Skin of body (tissue), 2 donors: Measurements from ENCODE around the gene VGLL4. TPM values are rescaled to one million over a fixed set of nuclear protein-coding genes. Genes with fewer than 3 reads are reported as not detected.
"Not testable (repeated sequence)": the region's sequence is repeated elsewhere in the genome, so short reads cannot be mapped to it uniquely, and the experiment has no call there.

Experiments
- DNase-seq: peaks from one replicate; lab custom pipeline; 2025; lab: John Stamatoyannopoulos, UW
- total RNA-seq: library from RNA; depleted of rRNA; stranded (reverse); fragments of >200 nt; gene quantifications from one replicate; pipeline ENCODE4 v1.2.3, GENCODE V29; 2014

The VGLL4 gene
- total RNA-seq, 1 donor from 2014 or later, result 63.2 TPM

DNA sequence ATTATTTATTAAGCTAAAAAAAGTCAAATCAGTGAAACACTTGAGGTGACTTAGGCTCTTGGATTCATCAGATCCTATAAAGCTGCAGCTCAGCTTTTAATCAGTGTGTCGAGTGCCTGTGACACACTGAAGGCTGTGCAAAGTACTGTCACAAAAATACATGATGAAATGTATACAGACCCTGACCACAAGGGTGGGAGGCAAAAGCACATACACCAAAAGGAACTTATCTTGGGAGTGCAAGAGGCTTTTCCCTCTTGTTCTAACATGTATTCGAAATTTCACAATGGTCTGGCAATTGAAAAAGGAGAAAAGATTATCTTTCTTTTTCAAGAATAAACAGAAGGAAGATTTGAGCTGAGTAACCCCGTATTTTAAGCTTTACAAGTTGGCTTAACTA is 35.9 kb downstream of the VGLL4 start:
- no peak for DNase-seq

DNA sequence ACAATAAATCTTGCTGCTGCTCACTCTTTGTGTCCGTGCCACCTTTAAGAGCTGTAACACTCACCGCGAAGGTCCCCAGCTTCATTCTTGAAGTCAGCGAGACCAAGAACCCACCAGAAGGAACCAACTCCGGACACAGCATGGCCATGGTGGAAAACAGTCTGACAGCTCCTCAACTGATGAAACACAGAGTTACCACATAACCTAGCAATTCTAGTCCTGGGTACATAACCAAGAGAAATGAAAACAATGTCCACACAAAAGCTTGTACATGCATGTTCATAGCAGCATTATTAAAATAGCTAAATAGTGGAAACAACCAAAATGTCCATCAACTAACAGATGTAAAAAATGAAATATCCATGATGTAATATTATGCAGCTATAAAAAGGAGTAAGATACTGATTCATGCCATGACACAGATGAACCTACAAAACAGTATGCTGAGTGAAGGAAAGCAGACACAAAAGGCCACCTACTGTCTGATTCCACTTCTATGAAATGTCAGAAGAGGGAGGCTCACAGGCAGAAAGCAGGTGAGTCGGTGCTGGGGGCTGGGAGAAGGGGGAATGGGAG is 36.8 kb downstream of the VGLL4 start:
- no peak for DNase-seq

DNA sequence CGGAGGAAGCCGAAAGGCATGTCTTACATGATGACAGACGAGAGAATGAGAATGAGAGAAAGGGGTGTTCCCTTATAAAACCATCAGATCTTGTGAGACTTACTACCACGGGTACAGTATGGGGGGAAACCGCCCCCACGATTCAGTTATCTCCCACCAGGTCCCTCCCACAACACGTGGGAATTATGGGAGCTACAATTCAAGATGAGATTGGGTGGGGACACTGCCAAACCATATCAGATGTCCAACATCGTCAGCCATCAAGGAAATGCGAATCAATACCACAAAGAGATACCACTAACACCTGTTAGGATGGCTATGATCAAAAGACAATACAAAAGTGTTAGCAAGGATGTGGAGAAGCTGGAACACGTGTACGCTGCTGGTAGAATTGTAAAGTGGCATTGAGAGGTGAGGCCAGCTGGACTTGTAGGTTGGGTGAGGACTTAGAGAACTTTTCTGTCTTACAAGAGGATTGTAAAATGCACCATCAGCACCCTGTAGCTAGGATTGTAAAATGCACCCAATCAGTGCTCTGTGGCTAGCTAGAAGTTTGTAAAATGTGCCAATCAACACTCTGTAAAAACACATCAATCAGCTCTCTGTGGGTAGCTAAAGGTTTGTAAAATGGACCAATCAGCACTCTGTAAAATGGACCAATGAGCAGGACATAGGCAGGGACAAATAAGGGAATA is 37.5 kb downstream of the VGLL4 start:
- DNase-seq, result no peak

DNA sequence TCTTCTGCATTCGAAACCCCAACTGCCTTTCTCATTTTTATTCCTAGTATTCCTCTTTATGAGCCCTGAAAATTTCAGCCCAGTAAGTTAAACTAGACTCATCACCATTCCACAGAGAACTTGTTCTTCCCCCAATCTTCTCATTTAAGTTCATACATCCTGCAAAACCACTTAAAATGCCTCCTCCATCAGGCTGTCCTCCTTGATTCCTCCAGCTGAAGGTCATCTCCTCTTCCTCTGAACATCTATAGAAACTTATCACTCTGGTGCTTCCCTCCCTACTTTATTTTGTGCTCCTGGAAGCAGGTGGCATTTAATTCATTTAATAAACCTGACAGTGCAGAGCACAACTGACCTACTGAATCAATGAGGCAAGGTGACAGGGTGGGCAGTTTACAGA is 38.3 kb downstream of the VGLL4 start:
- no peak for DNase-seq

DNA sequence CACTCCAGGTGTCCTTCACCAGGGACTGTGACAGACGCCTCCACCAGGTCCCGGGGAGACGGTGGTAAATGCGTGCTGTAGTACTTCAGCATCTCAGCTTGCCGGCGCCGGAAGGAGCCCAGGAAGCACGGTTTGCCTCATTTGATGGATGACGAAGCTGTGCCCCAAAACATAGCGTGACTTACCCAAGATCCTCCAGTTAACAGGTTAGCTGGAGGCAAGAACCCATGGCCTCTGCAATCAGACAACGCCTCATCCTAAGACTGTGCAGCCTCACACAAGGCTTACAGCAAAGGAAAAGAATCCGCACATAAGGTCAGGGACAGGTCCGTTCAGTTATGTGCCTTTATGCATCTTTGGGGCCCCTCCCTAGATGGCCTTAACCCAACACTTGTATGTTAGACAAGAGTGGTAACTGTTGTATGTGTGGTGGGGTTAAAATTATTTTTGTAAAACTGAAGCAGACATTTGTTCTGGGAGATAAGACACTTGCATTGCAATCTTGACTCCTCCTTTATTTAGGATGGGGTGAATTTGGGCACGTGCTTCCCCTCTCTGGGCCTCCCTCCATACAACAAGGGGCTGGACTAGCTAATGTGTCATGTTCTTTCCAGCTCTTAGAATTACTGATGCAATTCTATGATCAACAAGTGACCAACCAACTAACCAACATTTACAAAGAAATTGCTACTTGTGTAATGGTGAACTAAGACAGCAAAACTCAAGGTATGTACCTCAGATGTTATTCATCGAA is 39.4 kb downstream of the VGLL4 start:
- peak; percentile 42 for DNase-seq

DNA sequence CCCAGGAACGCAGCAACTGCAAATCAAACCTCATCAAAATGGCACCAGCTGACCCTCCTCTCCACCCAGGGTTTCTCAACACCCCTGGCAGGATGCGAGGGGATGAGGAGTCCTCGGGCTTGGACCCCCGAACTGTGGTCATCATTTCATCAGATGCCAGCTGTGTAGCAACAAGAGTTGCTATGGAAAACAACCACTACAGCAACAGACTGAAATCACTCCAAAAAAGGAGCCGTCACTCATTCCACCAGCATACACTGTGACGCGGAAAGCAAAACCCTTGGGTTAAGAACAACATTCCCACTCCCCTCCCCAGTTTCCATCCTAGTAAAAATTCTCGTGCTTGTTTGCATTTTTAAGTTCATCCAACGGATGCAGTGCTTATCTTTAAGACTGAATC is 40.1 kb downstream of the VGLL4 start:
- DNase-seq, result peak; percentile 66

DNA sequence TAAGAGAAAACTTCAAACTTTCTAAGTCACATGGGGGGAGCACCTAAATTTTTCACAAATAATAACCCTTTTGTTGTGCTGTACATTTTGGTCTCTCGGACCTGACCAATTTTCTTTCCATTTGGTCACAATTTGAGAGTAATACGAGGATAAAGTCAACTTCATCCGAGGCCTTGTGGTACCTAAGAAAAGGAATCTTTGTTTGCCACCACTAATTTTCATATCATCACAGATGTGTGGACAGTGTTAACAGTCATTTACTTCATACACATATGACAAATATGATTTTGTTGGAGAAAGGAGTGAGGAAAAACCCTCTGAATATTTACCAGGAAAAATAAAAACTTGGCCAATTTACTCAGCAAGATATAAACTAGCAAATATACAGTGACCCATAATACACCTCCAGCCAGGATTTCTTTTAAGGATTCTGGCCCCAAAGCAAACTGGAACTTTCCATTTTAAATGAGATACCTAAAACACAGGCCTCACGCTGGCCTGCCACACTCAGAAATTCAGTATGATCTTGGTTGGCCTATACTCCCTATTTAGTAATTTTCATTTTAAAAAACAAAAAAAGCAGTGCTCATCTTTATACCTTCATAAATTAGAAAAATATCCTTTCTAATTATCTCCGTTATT is 40.7 kb downstream of the VGLL4 start:
- no peak for DNase-seq

DNA sequence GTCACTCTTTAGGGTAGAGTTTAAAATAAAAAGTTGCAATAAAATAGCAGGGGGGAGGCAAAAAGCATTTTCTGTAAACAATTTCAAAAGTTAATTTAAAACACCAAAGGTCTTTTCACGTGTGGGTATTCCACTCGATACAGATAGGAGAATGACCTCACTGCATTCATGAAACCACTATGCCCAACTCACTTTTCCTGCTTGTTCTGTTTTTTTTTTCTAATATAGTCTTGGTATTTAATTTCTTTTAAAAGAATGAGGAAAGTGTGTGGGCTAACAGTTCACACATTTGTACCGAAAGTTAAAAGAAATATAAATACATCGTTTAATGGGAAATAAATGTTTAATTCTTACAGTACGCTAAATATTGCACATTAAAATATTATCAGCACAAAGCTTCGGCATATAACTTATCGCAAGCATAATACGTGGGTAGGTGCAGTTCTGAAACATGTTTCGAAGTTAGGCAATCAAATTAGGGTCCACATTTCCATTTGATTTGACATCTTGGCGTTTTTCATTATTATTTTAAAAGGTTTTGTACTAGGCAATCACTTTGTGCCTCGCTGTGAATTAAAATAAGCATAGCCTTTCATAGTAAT is 41.4 kb downstream of the VGLL4 start:
- DNase-seq, result no peak

DNA sequence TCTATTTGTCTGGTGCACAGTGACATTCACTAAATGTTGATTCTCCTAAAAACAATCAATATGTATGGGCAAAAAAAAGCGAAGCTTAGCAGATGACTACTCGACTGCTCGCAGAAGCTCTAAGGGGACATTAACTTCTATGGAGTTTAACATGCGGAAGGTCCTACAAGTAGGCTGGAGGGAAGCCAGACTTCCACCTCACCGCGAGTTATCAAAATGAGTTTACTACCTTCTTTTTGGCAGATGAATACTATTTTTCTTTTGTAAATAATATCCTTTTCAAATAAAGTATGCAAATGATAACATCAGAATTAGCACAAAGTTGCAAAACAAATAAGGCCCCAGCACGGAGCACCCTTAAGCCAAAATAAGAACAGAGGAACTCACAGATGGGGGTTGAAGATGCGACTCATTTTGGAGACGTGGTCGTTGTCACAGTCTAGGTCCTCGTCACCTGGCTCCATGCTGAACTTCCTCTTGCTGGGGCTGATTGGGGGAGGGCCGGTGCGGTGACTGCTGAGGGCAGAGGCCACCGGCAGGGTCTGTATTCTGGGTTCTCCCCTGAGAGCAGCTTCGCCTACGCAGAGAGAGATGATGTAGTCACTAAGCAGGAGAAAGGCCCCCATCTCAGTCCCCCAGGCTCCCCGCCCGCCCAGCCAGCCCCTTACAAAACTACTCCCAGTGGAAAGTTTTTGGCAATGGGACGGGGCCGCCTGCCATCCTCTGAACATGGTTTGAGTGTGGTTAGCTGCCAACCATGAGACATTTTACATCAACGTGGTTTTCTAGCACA is 42.1 kb downstream of the VGLL4 start:
- DNase-seq, result no peak

DNA sequence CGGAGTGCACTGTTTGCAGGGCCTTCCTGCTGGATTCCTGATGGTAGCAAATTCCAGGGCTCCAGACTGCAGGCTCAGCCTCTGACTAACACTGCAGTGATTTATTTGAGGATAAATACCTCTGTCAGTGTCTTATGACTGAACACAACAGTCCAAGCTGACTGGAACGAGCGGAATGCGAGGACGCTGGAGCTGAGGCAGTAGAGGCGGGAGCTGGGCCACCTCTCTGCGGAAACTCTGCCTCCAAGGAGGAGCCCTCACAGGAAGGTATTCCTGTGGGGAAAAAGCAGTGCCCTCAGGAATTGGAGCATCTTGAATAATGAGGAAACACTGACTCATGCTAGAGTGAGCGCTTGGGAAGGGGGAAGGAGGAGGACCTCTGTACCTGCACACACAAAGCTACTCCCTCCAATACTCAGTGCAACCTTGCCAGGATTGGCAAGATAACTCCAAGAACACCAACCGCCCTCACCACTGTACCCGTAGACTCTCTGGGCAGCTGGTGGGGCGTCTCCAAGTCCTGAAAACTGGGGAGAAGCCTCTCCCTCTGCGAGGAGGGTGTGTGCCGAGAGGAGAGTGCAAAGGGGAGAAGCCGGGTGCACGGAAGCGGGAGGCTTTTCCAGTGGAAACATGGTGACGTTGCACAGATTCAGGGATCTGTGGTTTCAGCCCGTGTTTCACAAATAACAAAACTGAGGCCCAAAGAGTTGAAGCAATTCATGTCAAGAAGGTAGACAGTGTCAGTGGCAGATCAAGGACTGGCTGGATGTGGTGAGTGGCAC is 43.0 kb downstream of the VGLL4 start:
- DNase-seq, result peak; percentile 89

DNA sequence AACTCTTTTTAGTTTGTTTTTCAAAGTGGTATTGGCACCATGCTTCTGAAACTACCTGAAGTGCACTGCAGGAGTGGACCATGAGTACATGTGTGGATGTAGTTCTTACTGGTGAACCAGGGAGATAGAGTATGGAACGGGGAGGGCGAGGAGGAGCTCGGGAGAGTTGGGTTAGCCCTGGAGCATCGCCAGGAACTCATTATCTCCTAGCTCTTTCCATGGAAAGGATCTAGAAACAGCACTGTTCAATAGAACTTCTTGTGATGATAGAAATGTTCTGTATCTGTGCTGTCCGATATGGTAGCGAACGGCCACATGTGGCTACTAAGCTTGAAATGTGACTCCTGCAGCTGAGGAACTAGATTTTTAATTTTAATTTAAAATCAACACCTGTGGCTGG is 47.3 kb downstream of the VGLL4 start:
- DNase-seq, result no peak

DNA sequence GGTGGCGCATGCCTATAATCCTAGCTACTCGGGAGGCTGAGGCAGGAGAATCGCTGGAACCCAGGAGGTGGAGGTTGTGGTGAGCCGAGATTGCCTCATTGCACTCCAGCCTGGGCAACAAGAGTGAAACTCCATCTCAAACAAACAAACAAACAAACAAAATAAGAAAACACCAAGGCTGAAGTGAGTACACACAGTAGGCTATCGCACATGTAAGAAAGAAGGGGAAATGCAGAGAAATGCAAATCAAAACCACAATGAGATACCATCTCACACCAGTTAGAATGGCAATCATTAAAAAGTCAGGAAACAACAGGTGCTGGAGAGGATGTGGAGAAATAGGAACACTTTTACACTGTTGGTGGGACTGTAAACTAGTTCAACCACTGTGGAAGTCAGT is 48.7 kb downstream of the VGLL4 start:
- DNase-seq, result not testable (repeated sequence)

DNA sequence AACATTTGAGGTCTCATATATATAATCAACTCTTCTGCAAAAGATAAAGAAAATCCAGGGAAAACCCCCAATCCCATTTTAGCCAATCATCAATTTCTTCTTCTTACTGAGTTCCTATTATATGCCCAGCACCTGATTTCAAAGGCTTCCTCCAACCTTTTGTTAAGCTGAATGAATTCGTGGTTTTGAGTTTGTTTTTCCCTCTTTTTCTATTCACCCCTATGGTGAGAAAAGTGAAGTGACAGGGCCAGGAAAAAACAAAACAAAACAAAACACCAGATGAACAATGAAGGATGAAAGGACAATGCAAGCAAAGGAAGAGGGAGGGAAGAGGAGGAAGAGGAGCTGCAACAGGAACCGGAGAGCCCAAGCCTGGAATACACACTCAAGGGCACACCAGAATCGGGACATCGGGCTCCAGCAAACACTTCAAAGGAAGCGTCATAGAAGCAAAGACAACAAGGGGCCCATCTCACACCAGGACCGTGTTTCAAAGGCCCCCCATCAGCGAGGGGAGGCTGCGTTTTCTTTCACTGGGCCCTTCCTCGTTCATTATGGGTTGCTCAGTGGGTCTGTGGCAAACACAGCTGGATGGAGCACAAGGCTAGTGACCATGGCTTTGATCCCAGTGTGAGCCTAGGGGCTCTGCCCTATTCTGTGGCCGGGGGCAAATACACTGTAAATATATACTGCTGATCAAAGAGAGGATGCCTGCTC is 50.2 kb downstream of the VGLL4 start:
- no peak for DNase-seq

DNA sequence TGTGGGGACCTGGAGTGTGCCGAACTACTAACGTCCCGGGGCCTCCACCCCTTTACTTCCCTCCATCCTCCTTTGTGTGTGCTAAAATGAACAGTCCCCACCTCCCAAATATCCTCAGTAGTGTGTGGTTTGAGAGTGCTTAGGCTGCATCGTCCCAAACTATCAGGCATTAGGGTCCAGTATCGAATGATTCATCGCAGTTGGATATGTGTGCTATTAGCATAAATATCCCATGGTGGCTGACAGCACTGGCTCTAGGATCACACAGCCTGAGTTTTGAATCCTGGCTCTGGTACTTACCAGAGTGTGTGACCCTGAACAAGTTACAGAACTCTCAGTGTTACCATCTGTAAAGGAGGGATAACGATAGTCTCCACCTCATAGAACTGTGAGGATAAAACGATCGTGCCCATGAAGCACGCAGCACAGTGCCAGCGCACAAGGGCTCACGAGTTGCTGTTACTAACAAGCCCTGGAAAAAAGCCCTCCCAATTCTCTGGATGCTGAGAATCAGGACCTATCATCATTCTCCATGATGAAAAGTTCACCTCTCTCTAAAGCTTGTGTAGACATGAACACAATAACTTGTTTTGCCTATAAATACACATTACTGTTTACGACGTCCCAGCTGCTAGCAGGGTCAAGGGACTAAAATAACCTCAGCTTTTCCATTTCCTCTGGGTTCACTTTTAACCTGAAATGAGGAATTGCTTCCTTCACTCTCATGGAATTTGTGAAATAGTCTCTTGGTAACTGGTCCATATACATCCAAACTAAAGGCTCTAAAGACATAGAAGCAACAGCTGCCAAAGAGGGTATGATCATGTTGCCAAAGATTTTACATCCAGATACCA is 51.0 kb downstream of the VGLL4 start:
- DNase-seq, result peak; percentile 65

DNA sequence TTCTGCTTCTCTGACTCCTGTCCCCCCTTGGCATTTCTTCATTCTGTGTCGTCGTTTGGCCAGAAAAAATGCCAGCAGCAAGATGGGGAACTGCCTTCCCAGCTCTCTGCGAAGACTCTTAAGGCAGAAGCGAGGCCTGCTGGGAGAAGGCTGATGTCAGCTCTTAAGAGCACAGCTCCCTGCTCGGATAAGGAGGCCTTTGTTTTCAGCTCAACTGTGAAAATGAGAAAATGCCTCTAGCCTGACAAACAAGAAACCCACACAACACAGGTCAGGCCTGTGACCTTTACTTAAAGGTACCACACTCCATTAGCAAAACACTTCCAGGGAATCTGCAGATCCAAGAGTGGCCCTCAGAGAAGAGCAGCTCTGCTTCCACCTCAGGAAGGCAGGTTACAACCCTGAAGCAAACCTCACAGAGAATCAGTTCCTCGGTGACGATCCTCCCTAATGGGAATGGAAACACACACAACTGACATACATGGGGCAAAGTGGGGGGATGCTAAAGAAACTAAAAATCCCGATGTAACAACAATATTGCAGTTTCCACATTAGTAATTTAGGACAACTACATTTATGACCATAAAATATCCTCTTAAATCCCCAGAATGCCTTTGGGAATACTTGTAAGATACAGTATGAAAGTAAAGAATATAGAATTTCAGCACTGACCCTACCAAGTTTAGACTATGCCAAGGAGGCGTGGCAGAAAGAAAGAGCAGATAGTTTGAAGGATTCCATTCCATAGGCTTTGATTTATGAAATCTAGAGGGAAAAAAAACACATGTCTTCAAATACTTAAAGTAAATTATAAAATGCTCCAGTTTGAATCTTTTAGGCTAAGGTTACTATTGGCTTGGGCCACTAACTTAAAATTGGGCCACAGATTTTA is 52.1 kb downstream of the VGLL4 start:
- DNase-seq, result peak; percentile 65

DNA sequence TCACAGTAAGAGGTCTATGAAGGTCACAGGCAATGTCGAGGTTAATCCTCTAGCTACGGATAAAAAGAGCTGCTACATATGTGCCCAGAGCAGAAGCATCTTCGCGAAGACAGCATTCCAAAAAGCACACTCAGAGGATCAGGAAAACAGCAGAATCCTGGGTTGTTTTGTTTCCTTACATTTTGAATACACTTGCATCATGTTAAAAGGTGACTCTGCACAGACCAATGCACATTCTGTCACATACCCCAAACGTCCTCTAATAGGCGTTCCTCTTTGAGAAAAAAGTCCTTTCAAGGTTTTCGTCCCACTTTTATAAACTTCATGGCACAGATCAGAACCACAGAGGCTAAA is 52.7 kb downstream of the VGLL4 start:
- no peak for DNase-seq

DNA sequence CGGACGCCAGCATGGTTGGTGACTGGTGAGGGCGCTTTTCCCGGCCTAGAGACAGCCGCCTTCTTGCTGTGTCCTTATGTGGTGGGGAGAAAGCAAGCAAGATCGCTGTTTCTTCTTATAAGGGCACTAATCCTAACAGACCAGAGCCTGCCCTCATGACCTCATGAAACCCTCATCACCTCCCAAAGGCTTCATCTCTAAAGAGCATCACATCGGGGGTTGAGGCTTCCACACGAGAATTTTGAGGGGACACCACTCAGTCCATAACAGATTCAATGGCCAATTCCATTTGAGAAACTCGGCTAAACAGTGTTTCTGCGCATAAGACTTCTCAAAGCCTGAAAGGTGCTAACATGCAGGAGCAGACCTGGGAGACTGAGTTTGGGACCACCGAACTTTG is 54.0 kb downstream of the VGLL4 start:
- no peak for DNase-seq

DNA sequence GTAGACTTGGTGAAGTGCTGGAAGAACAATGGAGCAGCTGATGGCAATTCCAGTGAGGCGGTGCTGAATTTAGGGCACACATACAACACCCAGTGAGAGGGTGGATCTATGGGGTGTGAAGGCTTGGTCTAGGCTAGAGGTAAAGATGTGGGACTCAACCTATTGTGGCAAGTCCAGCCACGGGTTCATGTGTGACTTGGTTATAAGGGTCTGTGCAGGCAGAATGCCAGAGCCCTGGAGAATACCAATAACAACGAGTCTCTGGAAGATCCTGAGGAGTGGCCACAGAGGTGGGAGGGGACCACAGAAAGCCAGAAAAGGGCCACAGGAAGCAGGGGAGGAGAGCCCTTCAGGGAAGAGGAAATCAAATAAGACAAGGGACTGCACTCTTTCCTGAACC is 55.0 kb downstream of the VGLL4 start:
- DNase-seq, result no peak
